ENCODE measurements around the gene DCAF11.

Gene DCAF11

GRCh38 chr14:24079491-24080141 lies 35.0 kb upstream of the DCAF11 start:
- no peak for DNase-seq

DNA sequence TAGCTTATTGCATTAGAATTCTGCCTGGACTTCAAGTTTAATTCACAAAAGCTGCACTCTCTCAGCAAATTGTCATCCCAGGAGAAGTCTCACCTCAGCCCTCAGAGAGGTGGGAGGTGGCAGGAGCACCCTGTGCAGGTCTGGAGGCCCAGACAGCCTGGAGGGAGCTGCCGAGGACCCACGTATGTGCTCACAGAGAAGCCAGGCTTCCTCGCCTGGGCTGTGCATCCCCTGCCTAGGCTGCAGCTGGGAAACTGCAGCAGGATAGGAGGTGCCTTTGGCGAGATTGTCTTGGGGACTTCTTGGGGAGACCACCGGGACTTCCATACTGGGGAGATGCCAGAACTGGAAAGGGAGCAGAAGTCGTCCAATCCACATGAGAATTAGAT lies 34.4 kb upstream of the DCAF11 start:
- DNase-seq = no peak

GRCh38 chr14:24080888-24081738 lies 33.5 kb upstream of the DCAF11 start:
- peak; percentile 55 for DNase-seq

DNA sequence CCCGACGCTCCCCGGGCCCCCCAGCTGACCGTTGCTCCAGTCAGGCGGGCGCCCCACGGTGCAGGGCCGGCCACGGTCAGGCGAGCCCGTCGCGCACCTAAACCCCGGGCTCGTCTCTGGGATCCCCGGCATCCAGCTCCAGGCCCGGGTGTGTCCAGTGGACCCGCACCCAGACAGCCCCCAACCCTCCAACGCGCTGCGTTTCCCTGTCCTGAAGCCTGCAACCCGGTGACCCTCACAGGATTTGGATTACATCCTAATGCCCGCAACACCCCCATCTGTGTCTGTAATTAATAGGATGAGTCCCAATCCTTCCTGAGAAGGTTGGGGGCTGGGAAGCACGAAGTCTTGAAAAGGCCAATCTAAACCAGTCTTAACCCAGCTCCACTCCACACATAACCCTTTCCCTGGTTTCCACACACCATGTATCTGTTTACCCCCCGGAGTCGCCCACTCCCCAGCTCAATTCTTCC lies 32.8 kb upstream of the DCAF11 start:
- DNase-seq = no peak

DNA sequence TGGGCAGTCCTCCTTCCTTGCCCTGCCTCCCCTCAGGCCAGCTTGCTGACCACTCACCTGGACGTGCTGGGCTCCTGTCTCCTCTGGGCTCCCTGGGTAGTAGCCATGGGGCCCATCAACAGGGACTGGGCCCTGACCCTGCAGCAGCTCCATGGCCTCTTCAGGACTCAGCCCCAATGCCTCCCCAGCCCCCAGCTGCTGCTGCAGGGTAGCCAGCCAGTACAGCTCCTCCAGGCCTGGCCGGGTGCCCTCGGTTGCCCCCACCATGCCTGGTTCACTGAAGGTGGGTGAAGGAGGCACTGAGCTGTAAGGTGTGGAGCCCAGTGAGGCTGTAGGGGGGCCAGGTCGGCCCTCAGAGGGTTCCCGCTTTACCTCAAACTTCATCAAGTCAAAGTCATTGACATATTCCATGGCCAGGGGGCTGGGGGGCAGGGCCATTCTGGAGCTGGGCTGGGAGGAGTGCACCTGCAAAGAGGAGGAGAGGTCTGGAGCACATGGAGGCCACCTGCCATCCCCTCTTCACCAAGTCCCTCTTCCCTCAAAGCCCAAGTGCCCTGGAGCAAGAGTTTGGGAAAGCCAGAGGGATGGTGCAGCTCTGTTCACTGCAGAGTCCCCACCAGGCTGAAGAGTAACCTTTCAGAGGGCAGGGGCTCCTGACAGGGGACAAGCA lies 32.0 kb upstream of the DCAF11 start:
- DNase-seq = no peak

GRCh38 chr14:24083462-24083861 lies 31.1 kb upstream of the DCAF11 start:
- DNase-seq = no peak

- no peak for DNase-seq
These were observed 30.1 kb upstream of the DCAF11 start for GRCh38 chr14:24084440-24084839.

DNA sequence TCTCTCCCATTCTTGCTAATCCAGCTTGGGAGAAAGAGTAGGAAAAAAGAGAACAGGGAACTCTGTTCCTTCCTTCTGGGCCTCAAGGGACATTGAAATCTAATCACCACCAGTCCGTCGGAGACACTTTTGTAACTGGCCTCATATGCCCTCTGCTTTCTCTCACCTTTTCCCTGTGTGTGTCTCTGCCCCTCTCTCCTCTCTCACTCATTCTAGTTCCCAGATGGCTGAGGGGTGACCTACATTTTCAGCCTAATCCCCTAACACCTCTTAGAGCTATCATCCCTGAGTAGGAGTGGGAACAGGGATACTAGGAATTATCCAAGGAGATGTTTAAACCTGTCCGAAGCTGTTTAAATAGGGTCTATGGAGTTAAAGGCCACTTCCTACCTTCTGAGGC lies 29.4 kb upstream of the DCAF11 start:
- no peak for DNase-seq

GRCh38 chr14:24086193-24086955 lies 28.2 kb upstream of the DCAF11 start:
- no peak for DNase-seq

DNA sequence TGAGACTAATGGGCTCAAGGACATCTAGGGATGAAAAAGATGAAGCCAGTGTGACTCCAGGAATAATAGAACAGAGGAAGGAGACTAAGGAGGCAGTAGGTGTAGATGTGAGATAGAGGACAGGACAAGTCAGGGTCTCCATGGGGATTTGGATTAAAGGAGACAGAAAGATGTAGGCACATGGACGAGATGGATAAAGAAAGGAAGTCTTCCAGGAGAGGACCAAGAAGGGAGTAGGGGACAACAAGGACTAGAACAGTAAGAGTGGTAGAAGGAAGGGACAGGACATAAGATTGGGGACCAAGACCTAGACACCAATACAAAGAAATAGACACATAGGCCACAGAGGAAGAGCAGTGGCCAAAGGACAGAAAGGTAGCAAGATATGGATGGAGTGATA lies 27.6 kb upstream of the DCAF11 start:
- no peak for DNase-seq

DNA sequence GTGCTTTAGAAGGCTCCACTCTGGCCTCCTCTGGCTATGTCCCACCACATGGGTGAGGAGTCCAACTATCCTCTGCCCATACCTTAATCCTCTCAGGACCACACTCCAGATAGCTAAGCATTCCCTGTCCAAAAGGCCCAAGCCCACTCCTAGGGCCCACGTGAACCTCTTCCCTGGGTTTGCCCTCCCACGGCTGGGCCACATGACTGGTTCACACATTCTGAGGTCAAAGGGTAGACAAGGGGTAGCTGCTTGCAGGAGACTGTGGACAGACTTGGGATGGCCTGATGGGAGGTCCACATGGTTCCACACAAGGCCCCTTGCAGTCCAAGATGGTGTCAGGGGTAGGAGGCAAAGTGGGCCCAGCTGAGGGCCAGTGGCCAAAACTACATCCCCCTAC lies 26.5 kb upstream of the DCAF11 start:
- DNase-seq = no peak

DNA sequence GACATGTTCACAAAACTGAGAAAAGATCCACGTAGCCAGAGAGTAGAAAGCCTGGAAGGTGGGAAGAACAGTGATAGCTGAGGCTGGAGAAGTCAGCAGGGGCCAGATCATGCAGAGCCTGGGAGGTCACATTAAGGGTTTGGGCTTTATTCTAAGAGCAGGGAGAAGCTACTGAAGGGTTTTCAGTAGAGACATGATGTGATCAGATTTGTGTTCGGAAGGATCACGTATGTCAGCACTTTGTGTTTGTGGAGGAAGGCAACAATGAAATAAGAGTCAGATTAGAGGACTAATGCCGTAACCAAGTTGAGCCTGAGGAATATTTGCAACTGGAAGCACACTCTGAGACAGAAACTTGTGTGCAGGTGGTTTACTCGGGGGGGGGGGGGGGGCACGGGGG lies 24.7 kb upstream of the DCAF11 start:
- no peak for DNase-seq

GRCh38 chr14:24092110-24092504 lies 22.5 kb upstream of the DCAF11 start:
- no peak for DNase-seq

- no peak for DNase-seq
These were observed 21.9 kb upstream of the DCAF11 start for GRCh38 chr14:24092505-24093206.

DNA sequence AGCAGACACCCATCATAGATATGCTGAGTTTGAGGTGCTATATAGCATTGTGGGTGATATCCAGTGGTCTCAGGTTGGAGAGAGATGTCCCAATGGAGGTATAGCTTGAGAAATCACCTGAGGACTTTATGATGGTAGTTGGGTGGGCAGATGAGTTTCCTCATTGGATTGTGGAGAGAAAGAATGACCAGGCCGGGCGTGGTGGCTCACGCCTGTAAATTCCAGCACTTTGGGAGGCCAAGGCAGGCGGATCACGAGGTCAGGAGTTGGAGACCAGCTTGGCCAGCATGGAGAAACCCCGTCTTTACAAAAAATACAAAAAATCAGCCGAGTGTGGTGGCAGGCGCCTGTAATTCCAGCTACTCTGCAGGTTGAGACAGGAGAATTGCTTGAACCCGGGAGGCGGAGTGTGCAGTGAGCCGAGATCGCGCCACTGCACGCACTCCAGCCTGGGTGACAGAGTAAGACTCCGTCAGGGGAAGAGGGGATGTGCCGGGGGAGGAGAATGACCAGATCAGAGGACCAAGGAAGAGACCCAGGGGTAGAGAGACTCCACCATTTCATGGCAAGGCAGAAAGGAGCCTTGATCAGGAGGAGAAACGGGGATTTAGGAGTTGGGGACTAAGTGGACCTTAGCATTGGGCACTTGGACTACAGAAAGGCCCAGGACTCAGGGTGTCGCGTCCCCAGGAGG lies 21.2 kb upstream of the DCAF11 start:
- DNase-seq = no peak

- DNase-seq = peak; percentile 82
These were observed 20.4 kb upstream of the DCAF11 start, which contains the start of gene PCK2 for GRCh38 chr14:24093901-24094840. Gene PCK2, plus strand, starts transcription at chr14:24094311. Its CDS starts 95 bp downstream, at chr14:24094406.

DNA sequence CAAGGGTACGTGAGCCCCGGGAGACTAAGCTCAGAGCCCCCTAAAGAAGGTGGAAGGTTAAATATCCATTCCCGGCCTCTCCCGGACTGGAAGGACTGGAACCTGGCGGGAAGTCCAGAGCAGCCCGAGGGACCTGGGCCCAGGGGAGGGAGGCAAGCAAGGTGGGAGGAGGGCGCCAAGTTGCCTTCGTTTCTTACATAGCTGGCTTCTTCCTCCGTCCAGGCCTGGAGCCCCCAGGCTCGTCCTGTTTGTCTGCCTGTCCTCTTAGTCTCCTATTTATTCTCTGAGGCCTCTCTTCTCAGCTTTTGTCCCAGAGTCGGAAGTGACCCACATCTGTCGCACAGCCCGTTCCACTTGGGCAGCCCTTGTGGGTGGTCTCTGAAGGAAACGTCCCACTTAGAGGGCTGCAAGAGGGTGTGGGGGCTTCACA lies 19.7 kb upstream of the DCAF11 start:
- DNase-seq = peak; percentile 48

DNA sequence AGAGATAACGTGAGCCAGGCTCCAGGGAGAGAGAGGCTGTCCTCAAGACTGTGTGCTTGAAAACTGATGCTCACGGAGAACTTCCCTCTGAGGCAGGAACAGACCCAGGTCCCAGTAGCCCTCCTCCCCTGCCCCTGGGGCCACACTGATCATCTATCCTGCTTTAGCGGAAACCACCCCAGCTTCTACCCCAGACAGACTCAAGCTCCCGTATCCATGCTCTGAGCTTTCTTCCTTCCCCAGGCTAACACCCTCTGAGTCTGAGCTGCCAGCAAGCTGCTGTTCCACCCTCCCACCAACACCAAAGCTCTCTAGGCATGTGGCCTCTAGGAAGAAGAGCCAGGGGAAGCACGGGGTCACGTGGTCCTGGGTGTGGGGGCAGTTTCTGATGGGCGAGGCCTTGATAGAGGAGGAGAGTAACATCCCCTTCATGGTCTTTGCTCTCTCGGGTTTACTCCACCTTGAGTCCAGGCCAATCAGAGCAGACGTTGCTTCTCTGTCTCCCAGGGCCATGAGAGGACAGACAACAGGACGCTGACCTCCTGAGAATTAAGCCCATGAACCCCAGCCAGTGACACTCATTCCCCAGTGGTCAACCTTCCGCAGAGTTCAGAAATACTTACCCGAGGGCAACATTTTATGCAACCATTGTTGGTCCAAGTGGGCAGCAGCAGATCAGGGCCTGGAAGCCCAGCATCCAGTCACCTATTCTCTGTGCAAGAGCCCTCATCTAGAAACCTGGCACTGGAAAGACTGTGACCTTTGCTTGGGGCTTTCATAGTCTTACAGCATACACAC lies 19.1 kb upstream of the DCAF11 start:
- DNase-seq = no peak

DNA sequence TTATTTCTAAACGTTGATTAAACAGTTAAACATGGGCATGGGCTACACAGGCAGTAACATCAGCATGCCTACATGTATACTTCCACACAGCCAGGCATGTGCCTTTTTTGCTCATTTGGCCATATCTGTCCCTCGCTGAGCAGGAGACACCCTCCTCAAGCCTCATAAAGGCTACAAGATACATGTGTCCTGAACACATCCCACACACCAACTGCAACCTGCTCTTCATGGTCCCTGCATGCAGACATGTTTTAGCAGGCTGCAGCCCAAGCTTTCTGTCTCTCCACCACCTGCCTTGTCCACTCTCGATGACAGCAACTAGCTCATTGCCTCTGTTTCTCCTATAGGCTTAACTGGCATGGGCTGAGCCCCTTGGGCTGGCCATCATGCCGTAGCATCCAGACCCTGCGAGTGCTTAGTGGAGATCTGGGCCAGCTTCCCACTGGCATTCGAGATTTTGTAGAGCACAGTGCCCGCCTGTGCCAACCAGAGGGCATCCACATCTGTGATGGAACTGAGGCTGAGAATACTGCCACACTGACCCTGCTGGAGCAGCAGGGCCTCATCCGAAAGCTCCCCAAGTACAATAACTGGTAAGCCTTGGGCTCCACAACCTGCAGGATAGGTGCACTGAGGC lies 17.9 kb upstream of the DCAF11 start:
- no peak for DNase-seq
